ENCODE data around the gene TEKT2. TPM values are rescaled to one million over a fixed set of nuclear protein-coding genes. Genes with fewer than 3 reads are reported as not detected.

The TEKT2 gene
- total and polyA plus RNA-seq, 2 experiments from 2014 or later = not detected

DNA sequence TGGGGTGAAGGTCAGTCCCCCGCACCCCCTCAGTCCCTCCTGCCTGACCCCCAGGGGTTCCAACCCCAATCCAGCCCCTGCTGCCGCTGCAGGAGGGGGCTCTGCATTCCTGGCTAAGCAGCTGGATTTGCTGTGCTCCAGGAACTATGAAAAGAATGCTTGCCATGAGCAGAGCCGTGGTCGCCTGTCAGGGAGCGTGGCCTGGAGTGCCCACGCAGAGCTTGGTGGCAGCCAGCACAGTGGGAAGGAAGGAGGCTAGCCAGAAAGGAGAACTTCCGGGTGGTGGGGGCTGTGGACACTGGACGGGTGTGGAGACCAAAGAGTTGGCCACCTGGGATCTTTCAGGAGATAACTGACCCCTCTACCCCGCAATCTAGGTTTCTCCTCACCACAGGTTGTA is 35.6 kb downstream of the TEKT2 start:
- H3K4me3 ChIP-seq = no peak overlapping the region
- no peak for TF ChIP-seq EZH2 (IDR thresholded peaks at IDR 0.05; ENCODE audit: insufficient read depth, poor library complexity, severe bottlenecking)
- no peak for TF ChIP-seq EZH2phosphoT487 (IDR thresholded peaks at IDR 0.05; ENCODE audit: insufficient read depth, low read depth)
- H3K79me2 ChIP-seq (ENCODE audit: insufficient read depth) = no peaks in the 10 kb centered on the region
- no peak for DNase-seq
- H4K20me1 ChIP-seq (ENCODE audit: insufficient read depth) = no peaks in the 10 kb centered on the region
- no peak overlapping the region for H2AFZ ChIP-seq
- H3F3A ChIP-seq (ENCODE audit: insufficient read depth) = peaks cover 19% of the 10 kb centered on the region
- H3K27me3 ChIP-seq (replicated peaks; ENCODE audit: insufficient read depth) = 0 out of 2 replicates have a peak, but pooled peaks cover 2% of the 10 kb centered on the region
- WGBS, 2 experiments (ENCODE audit: low coverage in 1 of 2, low lambda C conversion rate in 2 of 2, missing lambda C conversion rate in 2 of 2) = 65 to 68% methylated on average over 9 of the region's 9 CpGs
- no peak overlapping the region for H3K9ac ChIP-seq
- H3K4me2 ChIP-seq (ENCODE audit: unreplicated experiment) = no peak overlapping the region
- H3K36me3 ChIP-seq (ENCODE audit: low read depth) = no peaks in the 10 kb centered on the region
- in situ Hi-C loops (cut with MboI) = no loop called here
- no peaks in the 10 kb centered on the region for H3K9me2 ChIP-seq (ENCODE audit: insufficient read depth)
- H3K4me1 ChIP-seq (ENCODE audit: insufficient read depth) = peaks cover 21% of the 10 kb centered on the region
- no peak overlapping the region for H3K27ac ChIP-seq
- H3K9me3 ChIP-seq (ENCODE audit: low read depth) = no peaks in the 10 kb centered on the region

DNA sequence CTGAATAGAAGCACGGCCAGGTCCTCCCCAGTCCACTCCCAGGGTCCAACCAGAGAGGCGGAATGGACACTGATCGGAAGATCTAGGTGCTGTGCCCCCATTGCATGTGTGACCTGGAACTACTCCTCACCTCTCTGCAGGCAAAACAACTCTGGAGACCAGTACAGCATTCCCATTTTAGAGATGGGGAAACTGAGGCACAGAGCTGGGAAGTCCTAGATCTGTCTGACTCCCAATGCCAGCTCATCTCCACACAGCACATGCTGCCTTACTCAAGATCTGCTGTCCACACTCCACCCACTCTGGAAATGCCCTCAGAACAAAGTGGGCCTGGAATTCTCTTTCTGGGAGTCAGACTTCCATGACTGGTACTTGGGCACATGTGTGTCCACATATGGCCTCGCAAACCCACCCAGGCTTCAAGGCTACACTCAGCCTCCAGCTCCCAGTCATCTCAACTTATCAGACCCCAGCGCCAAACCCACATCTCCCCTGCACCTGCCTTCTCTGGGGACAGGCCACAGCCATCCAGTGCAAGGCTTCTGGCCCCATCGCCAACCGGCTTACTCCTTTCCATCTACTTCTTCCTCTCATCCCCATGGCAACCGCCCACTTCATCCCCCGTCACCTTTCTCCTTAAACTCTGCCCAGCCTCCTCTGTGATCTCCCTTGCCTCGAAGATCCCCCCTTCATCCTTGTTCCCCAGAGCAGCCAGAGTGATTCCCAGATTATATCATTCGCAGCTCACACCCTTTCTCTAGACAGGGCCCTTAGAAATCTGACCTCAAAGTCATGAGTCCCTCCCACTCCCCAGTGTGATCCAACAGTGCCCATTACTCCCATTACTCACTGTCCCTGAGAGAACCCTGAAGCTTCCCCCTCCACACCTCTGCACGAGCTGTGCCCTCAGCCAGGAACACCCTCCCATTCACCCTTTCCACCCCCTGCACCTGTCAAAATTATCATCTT is 38.5 kb downstream of the TEKT2 start:
- Histone ChIP-seq H3K9me3 (ENCODE audit: low read depth) (no peaks in the 10 kb centered on the region), H3K27ac (no peak overlapping the region), H3K79me2 (ENCODE audit: insufficient read depth) (no peaks in the 10 kb centered on the region), H3K36me3 (ENCODE audit: low read depth) (no peaks in the 10 kb centered on the region), H4K20me1 (ENCODE audit: insufficient read depth) (no peaks in the 10 kb centered on the region), H3K27me3 (replicated peaks; ENCODE audit: insufficient read depth) (0 out of 2 replicates have a peak, but pooled peaks cover 4% of the 10 kb centered on the region), H3F3A (ENCODE audit: insufficient read depth) (peaks cover 3% of the 10 kb centered on the region), H3K4me3 (no peak overlapping the region), H3K4me1 (ENCODE audit: insufficient read depth) (no peaks in the 10 kb centered on the region), H2AFZ (no peak overlapping the region), H3K9ac (no peak overlapping the region), H3K9me2 (ENCODE audit: insufficient read depth) (no peaks in the 10 kb centered on the region), H3K4me2 (ENCODE audit: unreplicated experiment) (no peak overlapping the region)
- DNase-seq = peak; percentile 26
- no peak for TF ChIP-seq EZH2phosphoT487 (IDR thresholded peaks at IDR 0.05; ENCODE audit: insufficient read depth, low read depth)
- no peak for TF ChIP-seq EZH2 (IDR thresholded peaks at IDR 0.05; ENCODE audit: insufficient read depth, poor library complexity, severe bottlenecking)
- 88 to 91% methylated on average over 12 of the region's 12 CpGs for WGBS, 2 experiments (ENCODE audit: low coverage in 1 of 2, low lambda C conversion rate in 2 of 2, missing lambda C conversion rate in 2 of 2)
- in situ Hi-C loops (cut with MboI) = no loop called here

DNA sequence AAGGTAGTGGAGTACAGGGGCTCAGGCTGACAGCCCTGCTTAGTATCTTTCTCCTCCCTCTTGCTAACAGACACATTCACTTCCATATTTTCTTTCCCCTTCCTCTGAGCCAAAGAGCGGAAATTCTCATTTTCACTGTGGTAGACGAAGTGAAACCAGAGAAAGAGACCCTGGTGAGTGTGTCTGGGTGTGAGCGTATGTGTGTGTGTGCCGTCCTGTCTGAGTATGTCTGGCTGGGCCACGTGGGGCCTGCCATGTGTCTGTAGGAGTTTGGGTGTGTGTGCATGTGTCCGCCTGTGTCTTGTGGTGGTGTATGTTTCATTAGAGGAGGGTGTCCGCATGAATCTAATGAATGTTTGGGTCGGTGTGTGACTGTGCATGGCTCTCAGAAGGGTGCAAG is 39.5 kb downstream of the TEKT2 start:
- Histone ChIP-seq H3K4me1 (ENCODE audit: insufficient read depth) (peaks cover 4% of the 10 kb centered on the region), H3F3A (ENCODE audit: insufficient read depth) (peaks cover 3% of the 10 kb centered on the region; the same call in 1 of the 2 replicates), H2AFZ (no peak overlapping the region), H3K4me2 (ENCODE audit: unreplicated experiment) (no peak overlapping the region), H3K79me2 (ENCODE audit: insufficient read depth) (no peaks in the 10 kb centered on the region), H3K9me2 (ENCODE audit: insufficient read depth) (no peaks in the 10 kb centered on the region), H4K20me1 (ENCODE audit: insufficient read depth) (no peaks in the 10 kb centered on the region), H3K4me3 (no peak overlapping the region), H3K27me3 (replicated peaks; ENCODE audit: insufficient read depth) (0 out of 2 replicates have a peak, but pooled peaks cover 4% of the 10 kb centered on the region), H3K36me3 (ENCODE audit: low read depth) (no peaks in the 10 kb centered on the region), H3K27ac (no peak overlapping the region), H3K9ac (no peak overlapping the region), H3K9me3 (ENCODE audit: low read depth) (no peaks in the 10 kb centered on the region)
- TF ChIP-seq EZH2 (IDR thresholded peaks at IDR 0.05; ENCODE audit: insufficient read depth, poor library complexity, severe bottlenecking) (no peak), EZH2phosphoT487 (IDR thresholded peaks at IDR 0.05; ENCODE audit: insufficient read depth, low read depth) (no peak)
- 76 to 78% methylated on average over 8 of the region's 8 CpGs for WGBS, 2 experiments (ENCODE audit: low coverage in 1 of 2, low lambda C conversion rate in 2 of 2, missing lambda C conversion rate in 2 of 2)
- no peak for DNase-seq
- in situ Hi-C loops (cut with MboI) = no loop called here

DNA sequence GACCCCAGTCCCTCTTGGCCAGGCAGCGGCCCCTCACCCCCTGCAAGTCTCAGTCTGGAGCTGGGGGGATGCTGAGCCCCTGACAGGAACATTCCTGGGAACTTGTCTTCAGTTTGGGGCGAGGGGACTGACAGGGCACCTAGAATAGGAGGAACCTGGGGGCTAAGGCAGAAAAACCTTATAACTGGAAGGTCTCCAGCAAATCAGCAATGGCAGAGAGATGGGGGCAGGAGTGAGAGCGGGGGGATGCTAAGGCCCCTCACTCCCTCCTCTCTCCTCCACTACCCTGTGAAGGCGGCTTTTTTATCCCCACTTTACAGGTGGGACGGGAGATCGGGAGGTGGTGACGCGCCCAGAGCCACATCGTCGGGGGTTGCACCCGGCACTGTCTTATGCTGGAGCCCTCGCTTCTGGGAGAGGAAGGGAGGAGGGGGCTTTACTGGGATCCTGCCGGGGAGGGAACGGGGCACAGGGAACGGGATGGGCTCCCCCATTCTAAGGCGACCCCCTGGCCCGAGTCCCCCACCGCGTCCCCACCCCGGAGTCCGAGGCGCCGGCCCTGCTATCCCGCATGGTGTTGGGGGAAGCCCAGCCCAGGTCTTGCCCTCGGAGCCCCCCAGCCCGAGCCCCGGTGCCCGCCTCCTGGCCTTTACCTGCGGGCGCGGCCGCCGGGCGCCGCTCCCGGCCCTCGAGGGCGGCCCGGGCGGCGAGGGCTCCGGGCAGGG is 40.7 kb downstream of the TEKT2 start:
- no peak overlapping the region for H3K9ac ChIP-seq
- H3K9me3 ChIP-seq (ENCODE audit: low read depth) = no peaks in the 10 kb centered on the region
- H3K79me2 ChIP-seq (ENCODE audit: insufficient read depth) = no peaks in the 10 kb centered on the region
- no peak overlapping the region for H3K4me3 ChIP-seq
- H3K27me3 ChIP-seq (replicated peaks; ENCODE audit: insufficient read depth) = 0 out of 2 replicates have a peak, but pooled peaks cover 4% of the 10 kb centered on the region
- no peak overlapping the region for H3K27ac ChIP-seq
- in situ Hi-C loops (cut with MboI) = no loop called here
- no peak for DNase-seq
- H2AFZ ChIP-seq = no peak overlapping the region
- H3K4me2 ChIP-seq (ENCODE audit: unreplicated experiment) = no peak overlapping the region
- H4K20me1 ChIP-seq (ENCODE audit: insufficient read depth) = no peaks in the 10 kb centered on the region
- H3K9me2 ChIP-seq (ENCODE audit: insufficient read depth) = no peaks in the 10 kb centered on the region
- H3K4me1 ChIP-seq (ENCODE audit: insufficient read depth) = peaks cover 12% of the 10 kb centered on the region
- TF ChIP-seq EZH2 (IDR thresholded peaks at IDR 0.05; ENCODE audit: insufficient read depth, poor library complexity, severe bottlenecking) = no peak
- no peak for TF ChIP-seq EZH2phosphoT487 (IDR thresholded peaks at IDR 0.05; ENCODE audit: insufficient read depth, low read depth)
- WGBS, 2 experiments (ENCODE audit: low coverage in 1 of 2, low lambda C conversion rate in 2 of 2, missing lambda C conversion rate in 2 of 2) = 25 to 39% methylated on average over 13 to 31 of the region's 42 CpGs
- H3F3A ChIP-seq (ENCODE audit: insufficient read depth) = peaks cover 10% of the 10 kb centered on the region; the same call in 1 of the 2 replicates
- no peaks in the 10 kb centered on the region for H3K36me3 ChIP-seq (ENCODE audit: low read depth)

All from GM23248 (cell line).